Endodermal cell (in vitro differentiated cells): ENCODE measurements around the gene GRM5. TPM values are rescaled to one million over a fixed set of nuclear protein-coding genes. Genes with fewer than 3 reads are reported as not detected.

ENCODE experiments used
- DNase-seq: peaks from one replicate; pipeline ENCODE4 v3.0.0-alpha.2; 2017
- H3K27ac ChIP-seq: 2 replicates; pipeline ENCODE4 v1.5.1; 2013; ENCODE audit warnings: mild to moderate bottlenecking, low read depth, low read length, moderate library complexity
- H3K27me3 ChIP-seq: 2 replicates; pipeline ENCODE4 v1.6.1; 2013; ENCODE audit warnings: mild to moderate bottlenecking, low read length, moderate library complexity; ENCODE audit not compliant: insufficient read depth, control insufficient read depth, poor library complexity, severe bottlenecking
- H3K36me3 ChIP-seq: 2 replicates; pipeline ENCODE4 v1.7.0; 2013; ENCODE audit warnings: mild to moderate bottlenecking, low read length, moderate library complexity; ENCODE audit not compliant: control insufficient read depth, insufficient read depth
- H3K4me1 ChIP-seq: one replicate; pipeline ENCODE4 v1.7.0; 2013; ENCODE audit warnings: low read length; ENCODE audit not compliant: control insufficient read depth, insufficient read depth
- H3K4me3 ChIP-seq: 2 replicates; pipeline ENCODE4 v1.5.1; 2013; ENCODE audit warnings: mild to moderate bottlenecking, low read length, moderate library complexity
- H3K9ac ChIP-seq: 2 replicates; pipeline ENCODE4 v1.6.1; 2013; ENCODE audit warnings: mild to moderate bottlenecking, low read length, moderate library complexity; ENCODE audit not compliant: poor library complexity, severe bottlenecking; ENCODE audit errors: extremely low read depth
- H3K9me3 ChIP-seq: 2 replicates; pipeline ENCODE4 v1.6.1; 2013; ENCODE audit warnings: mild to moderate bottlenecking, low read length, moderate library complexity; ENCODE audit not compliant: control insufficient read depth
- H3K27ac Mint-ChIP-seq: 2 replicates; pipeline ENCODE4 v1.8.0; 2020; ENCODE audit warnings: mixed read lengths
- H3K27me3 Mint-ChIP-seq: 2 replicates; pipeline ENCODE4 v1.8.0; 2021; ENCODE audit warnings: mild to moderate bottlenecking, mixed read lengths; ENCODE audit not compliant: insufficient read depth
- H3K36me3 Mint-ChIP-seq: 2 replicates; pipeline ENCODE4 v1.8.0; 2020; ENCODE audit warnings: low read depth, mixed read lengths
- H3K4me1 Mint-ChIP-seq: 2 replicates; pipeline ENCODE4 v1.8.0; 2020; ENCODE audit warnings: mixed read lengths
- H3K4me3 Mint-ChIP-seq: 2 replicates; pipeline ENCODE4 v1.8.0; 2020; ENCODE audit warnings: mild to moderate bottlenecking, moderate library complexity, mixed read lengths
- H3K9me3 Mint-ChIP-seq: 2 replicates; pipeline ENCODE4 v1.8.0; 2020; ENCODE audit warnings: mild to moderate bottlenecking, mixed read lengths
- WGBS, 2 experiments: methylation state at CpG; one replicate each; pipeline versions ENCODE4 v1.1.5 to v1.1.7; 2013; ENCODE audit warnings: missing lambda C conversion rate in 2 of 2, mixed read lengths in 1 of 2; ENCODE audit not compliant: insufficient coverage in 1 of 2, insufficient read length in 1 of 2; 5-methylcytosine and 5-hydroxymethylcytosine counted together
- total RNA-seq, 2 donors: library from RNA; stranded (reverse); fragmentation: NEBNext Ultra II Directional in 1 of 2; extraction: Animal tissue kit (Norgen Biotek cat#: 25700) in 1 of 2; gene quantifications; 2 replicates in 1 of 2; 3 replicates in 1 of 2; pipeline ENCODE4 v1.2.1, GENCODE V29; 2021
- TF ChIP-seq, protein P1 (sequence below): fragments of 200-600 bp; sonication (generic); conservative IDR thresholded peaks from 2 replicates; pipeline ENCODE4 v1.5.0; 2021; ENCODE audit warnings: antibody characterized with exemption, mild to moderate bottlenecking

Gene GRM5
- total RNA-seq, 2 donors from 2014 or later: 0.07 to 0.09 TPM

DNA sequence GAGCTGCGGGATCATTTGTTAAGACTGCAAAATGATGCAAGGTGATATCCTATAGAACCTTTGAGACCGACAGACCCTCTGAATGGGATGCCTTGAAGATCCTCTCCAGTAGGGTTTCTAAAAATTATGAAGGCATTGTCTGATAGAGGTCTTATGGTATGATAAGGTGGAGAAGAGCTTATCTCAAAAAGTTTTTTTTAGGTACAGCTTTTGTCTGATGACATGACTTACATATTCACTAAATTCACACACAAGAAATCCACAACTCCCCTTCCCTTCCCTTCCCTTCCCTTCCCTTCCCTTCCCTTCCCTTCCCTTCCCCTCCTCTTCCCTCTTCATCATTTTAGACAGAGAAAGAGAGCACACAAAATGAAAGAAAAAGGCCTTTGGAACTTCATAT lies 609.8 kb downstream of the GRM5 start:
- no peak overlapping the region for H3K9ac ChIP-seq
- Mint-ChIP-seq H3K27me3 (no peaks in the 10 kb centered on the region), H3K9me3 (peaks cover 7% of the 10 kb centered on the region), H3K4me1 (no peaks in the 10 kb centered on the region), H3K4me3 (no peak overlapping the region), H3K27ac (no peak overlapping the region), H3K36me3 (no peaks in the 10 kb centered on the region)
- no peaks in the 10 kb centered on the region for H3K9me3 ChIP-seq
- no peak overlapping the region for H3K27ac ChIP-seq
- H3K36me3 ChIP-seq: no peaks in the 10 kb centered on the region
- TF ChIP-seq, protein P1, sequence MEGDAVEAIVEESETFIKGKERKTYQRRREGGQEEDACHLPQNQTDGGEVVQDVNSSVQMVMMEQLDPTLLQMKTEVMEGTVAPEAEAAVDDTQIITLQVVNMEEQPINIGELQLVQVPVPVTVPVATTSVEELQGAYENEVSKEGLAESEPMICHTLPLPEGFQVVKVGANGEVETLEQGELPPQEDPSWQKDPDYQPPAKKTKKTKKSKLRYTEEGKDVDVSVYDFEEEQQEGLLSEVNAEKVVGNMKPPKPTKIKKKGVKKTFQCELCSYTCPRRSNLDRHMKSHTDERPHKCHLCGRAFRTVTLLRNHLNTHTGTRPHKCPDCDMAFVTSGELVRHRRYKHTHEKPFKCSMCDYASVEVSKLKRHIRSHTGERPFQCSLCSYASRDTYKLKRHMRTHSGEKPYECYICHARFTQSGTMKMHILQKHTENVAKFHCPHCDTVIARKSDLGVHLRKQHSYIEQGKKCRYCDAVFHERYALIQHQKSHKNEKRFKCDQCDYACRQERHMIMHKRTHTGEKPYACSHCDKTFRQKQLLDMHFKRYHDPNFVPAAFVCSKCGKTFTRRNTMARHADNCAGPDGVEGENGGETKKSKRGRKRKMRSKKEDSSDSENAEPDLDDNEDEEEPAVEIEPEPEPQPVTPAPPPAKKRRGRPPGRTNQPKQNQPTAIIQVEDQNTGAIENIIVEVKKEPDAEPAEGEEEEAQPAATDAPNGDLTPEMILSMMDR: no peak
- H3K4me1 ChIP-seq: no peaks in the 10 kb centered on the region
- H3K4me3 ChIP-seq: no peak overlapping the region
- H3K27me3 ChIP-seq: no peaks in the 10 kb centered on the region
- no peak for DNase-seq
- WGBS, 2 experiments: 96 to 100% methylated on average over 2 of the region's 2 CpGs

DNA sequence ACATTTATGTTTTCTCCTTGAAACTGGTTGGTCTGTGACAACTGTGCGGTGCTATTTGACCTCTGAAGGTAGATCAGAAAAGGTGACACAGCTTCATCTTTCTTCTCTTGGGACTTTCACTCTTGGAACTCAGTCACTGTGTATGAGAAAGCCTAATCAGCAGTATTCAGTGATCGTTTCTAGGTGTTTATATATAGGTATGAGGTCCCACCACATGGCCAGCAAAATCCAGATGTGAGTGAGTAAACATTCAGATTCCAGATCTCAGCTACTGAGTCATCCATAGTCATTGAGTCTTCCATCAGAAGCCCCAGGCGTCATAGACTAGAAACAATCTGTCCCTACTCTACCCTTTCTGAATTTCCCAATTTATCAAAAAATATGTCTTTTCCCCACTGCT lies 610.9 kb downstream of the GRM5 start:
- 89 to 100% methylated on average over 2 to 3 of the region's 3 CpGs for WGBS, 2 experiments

More for the DNA sequence above, 610.9 kb downstream of the GRM5 start:
- Histone ChIP-seq H3K27ac (no peak overlapping the region), H3K27me3 (no peaks in the 10 kb centered on the region), H3K4me3 (no peak overlapping the region), H3K9ac (no peak overlapping the region), H3K9me3 (no peaks in the 10 kb centered on the region), H3K4me1 (no peaks in the 10 kb centered on the region), H3K36me3 (no peaks in the 10 kb centered on the region)
- Mint-ChIP-seq H3K9me3 (peaks cover 7% of the 10 kb centered on the region), H3K27ac (no peak overlapping the region), H3K4me3 (no peak overlapping the region), H3K36me3 (no peaks in the 10 kb centered on the region), H3K4me1 (no peaks in the 10 kb centered on the region), H3K27me3 (no peaks in the 10 kb centered on the region)
- no peak for DNase-seq
- TF ChIP-seq, protein P1: no peak

Other genes starting within 250 kb of the GRM5 start
- not detected for gene TYR, start 111.9 kb upstream of the GRM5 start, total RNA-seq